Measurements from ENCODE around the gene XRRA1. TPM values are rescaled to one million over a fixed set of nuclear protein-coding genes. Genes with fewer than 3 reads are reported as not detected.
A peak's percentile ranks its signal among the peaks of the same experiment; 100 is the strongest.
"Not testable (repeated sequence)": the region's sequence is repeated elsewhere in the genome, so short reads cannot be mapped to it uniquely, and the experiment has no call there.

XRRA1 gene
- 13.2 TPM for polyA plus RNA-seq (2013, experiment 1 of 2; ENCODE audit: insufficient read length)
- polyA plus RNA-seq (2013, experiment 2 of 2; ENCODE audit: insufficient read length) = 11.0 TPM

GRCh38 chr11:74948898-74949752 lies at the start of gene XRRA1, which contains the start of gene SPCS2:
Gene XRRA1 (minus strand): TSS chr11:74949091. CDS start chr11:74940878, 8,213 bp downstream.
Gene SPCS2 (plus strand): TSS chr11:74949266. CDS start chr11:74949286, 20 bp downstream.
- DNase-seq = peak; percentile 99

GRCh38 chr11:74992852-74993251 lies 44.0 kb upstream of the XRRA1 start:
- no peak for DNase-seq

GRCh38 chr11:74990941-74991340 lies 42.0 kb upstream of the XRRA1 start:
- DNase-seq = no peak

- DNase-seq = not testable (repeated sequence)
These were observed 41.3 kb upstream of the XRRA1 start for GRCh38 chr11:74990150-74990549.

- DNase-seq = peak; percentile 1
These were observed 40.4 kb upstream of the XRRA1 start for GRCh38 chr11:74989260-74989638.

- DNase-seq = peak; percentile 75
These were observed 39.8 kb upstream of the XRRA1 start, which contains the start of gene NEU3 for GRCh38 chr11:74988541-74989259. Gene NEU3 (plus strand): TSS chr11:74988933. CDS start chr11:74989061, 128 bp downstream.

- no peak for DNase-seq
These were observed 35.8 kb upstream of the XRRA1 start for GRCh38 chr11:74984730-74985129.

- DNase-seq = no peak
These were observed 35.2 kb upstream of the XRRA1 start for GRCh38 chr11:74984070-74984469.

GRCh38 chr11:74981888-74982287 lies 33.0 kb upstream of the XRRA1 start:
- DNase-seq = no peak

- DNase-seq = no peak
These were observed 31.7 kb upstream of the XRRA1 start for GRCh38 chr11:74980634-74981033.

- DNase-seq = no peak
These were observed 29.1 kb upstream of the XRRA1 start for GRCh38 chr11:74978041-74978440.

- DNase-seq = no peak
These were observed 22.5 kb upstream of the XRRA1 start for GRCh38 chr11:74971424-74971823.

- no peak for DNase-seq
These were observed 22.0 kb upstream of the XRRA1 start for GRCh38 chr11:74970852-74971395.

- no peak for DNase-seq
These were observed 17.8 kb upstream of the XRRA1 start for GRCh38 chr11:74966651-74967050.

- DNase-seq = not testable (repeated sequence)
These were observed 11.2 kb upstream of the XRRA1 start for GRCh38 chr11:74960128-74960527.

- DNase-seq = peak; percentile 9
These were observed 9.2 kb upstream of the XRRA1 start for GRCh38 chr11:74957937-74958629.

- no peak for DNase-seq
These were observed 7.6 kb upstream of the XRRA1 start for GRCh38 chr11:74956397-74957015.

- DNase-seq = no peak
These were observed 5.3 kb upstream of the XRRA1 start for GRCh38 chr11:74954199-74954598.

- DNase-seq = no peak
These were observed 4.6 kb upstream of the XRRA1 start for GRCh38 chr11:74953451-74953850.

- DNase-seq = no peak
These were observed 3.9 kb upstream of the XRRA1 start for GRCh38 chr11:74952752-74953151.

- DNase-seq = no peak
These were observed 2.3 kb upstream of the XRRA1 start for GRCh38 chr11:74951226-74951625.

- DNase-seq = no peak
These were observed 1.6 kb upstream of the XRRA1 start for GRCh38 chr11:74950374-74950969.
